Lower leg skin (tissue), 4 donors: ENCODE measurements around the gene THBS2. TPM values are rescaled to one million over a fixed set of nuclear protein-coding genes. Genes with fewer than 3 reads are reported as not detected.

Experiments used
- DNase-seq, 2 donors: peaks; one replicate each; pipeline ENCODE4 v3.0.0-alpha.2; 2019; ENCODE audit warnings: low spot score in 2 of 2
- H3K4me3 ChIP-seq: fragments of 200-600 bp; sonication (generic); 2 replicates; pipeline ENCODE4 v1.5.1; 2017; ENCODE audit warnings: mild to moderate bottlenecking, low read depth; ENCODE audit not compliant: poor library complexity, severe bottlenecking
- CTCF ChIP-seq, 3 donors: fragments of 450-650 bp; IDR thresholded peaks; one replicate each; pipeline ENCODE4 v1.5.1; 2016; ENCODE audit warnings: antibody characterized with exemption in 3 of 3, mild to moderate bottlenecking in 3 of 3, moderate library complexity in 2 of 3
- POLR2A ChIP-seq, 2 donors: fragments of 450-650 bp; IDR thresholded peaks; one replicate each; pipeline ENCODE4 v1.6.1; 2016 to 2017; ENCODE audit warnings: antibody characterized with exemption in 2 of 2, mild to moderate bottlenecking in 1 of 2, moderate library complexity in 1 of 2
- WGBS, 2 donors: methylation state at CpG; one replicate each; pipeline ENCODE4 v1.1.5; 2018; 5-methylcytosine and 5-hydroxymethylcytosine counted together
- intact Hi-C: fragments of 100-400 bp; cut with DNase I; formaldehyde crosslinking; loops from one replicate; pipeline ENCODE4 v1.15.0; 2023; ENCODE audit warnings: low total_unique reads
- total RNA-seq, 4 donors: library from RNA; depleted of rRNA; stranded (reverse); fragments of >200 nt; gene quantifications; one replicate each; pipeline ENCODE4 v1.1.0, GENCODE V29; 2016

The THBS2 gene
- total RNA-seq, 4 donors from 2014 or later = 72.1 to 135 (median 103) TPM

GRCh38 chr6:169296170-169296569, 42.5 kb upstream of the THBS2 start:
- intact Hi-C loops = no loop called here
- 53 to 56% methylated on average over 1 of the region's 1 CpG for WGBS, 2 donors
- H3K4me3 ChIP-seq = no peak overlapping the region
- no peak for TF ChIP-seq POLR2A (IDR thresholded peaks at IDR 0.05)
- TF ChIP-seq CTCF (IDR thresholded peaks at IDR 0.05) = no peak
- no peak for DNase-seq

- H3K4me3 ChIP-seq = no peak overlapping the region
- no peak for DNase-seq
- WGBS, 2 donors = 28 to 32% methylated on average over 2 of the region's 2 CpGs
- intact Hi-C loops = no loop called here
- TF ChIP-seq CTCF (IDR thresholded peaks at IDR 0.05) (no peak), POLR2A (IDR thresholded peaks at IDR 0.05) (no peak)
These were observed 39.5 kb upstream of the THBS2 start for GRCh38 chr6:169293196-169293595.

GRCh38 chr6:169292338-169293124, 38.9 kb upstream of the THBS2 start:
- TF ChIP-seq POLR2A (IDR thresholded peaks at IDR 0.05) = no peak
- TF ChIP-seq CTCF (IDR thresholded peaks at IDR 0.05) = no peak
- peak; percentile 73 to 92 for DNase-seq
- intact Hi-C loops = no loop called here
- WGBS, 2 donors = 43 to 47% methylated on average over 11 of the region's 11 CpGs
- no peak overlapping the region for H3K4me3 ChIP-seq

GRCh38 chr6:169291646-169292337, 38.1 kb upstream of the THBS2 start:
- no peak overlapping the region for H3K4me3 ChIP-seq
- no peak for TF ChIP-seq CTCF (IDR thresholded peaks at IDR 0.05)
- WGBS, 2 donors = 79 to 89% methylated on average over 14 of the region's 14 CpGs
- DNase-seq = no peak
- intact Hi-C loops = no loop called here

GRCh38 chr6:169291148-169291547, 37.5 kb upstream of the THBS2 start:
- no peak overlapping the region for H3K4me3 ChIP-seq
- 88 to 92% methylated on average over 9 of the region's 9 CpGs for WGBS, 2 donors
- intact Hi-C loops = no loop called here
- DNase-seq = no peak
- TF ChIP-seq POLR2A (IDR thresholded peaks at IDR 0.05) = no peak

- 36 to 40% methylated on average over 18 of the region's 18 CpGs for WGBS, 2 donors
- DNase-seq = no peak
- no peak for TF ChIP-seq CTCF (IDR thresholded peaks at IDR 0.05)
- no peak for TF ChIP-seq POLR2A (IDR thresholded peaks at IDR 0.05)
- intact Hi-C loops = no loop called here
- H3K4me3 ChIP-seq = no peak overlapping the region
These were observed 36.1 kb upstream of the THBS2 start for GRCh38 chr6:169289619-169290339.
